CD14-positive monocyte (primary cell): Measurements from ENCODE around the gene MPRIP. TPM values are rescaled to one million over a fixed set of nuclear protein-coding genes. Genes with fewer than 3 reads are reported as not detected.

Experiments
- DNase-seq, 3 donors: peaks; one replicate each; pipeline ENCODE4 v3.0.0-alpha.2; 2011 to 2022
- H2AFZ ChIP-seq: 2 replicates; pipeline ENCODE4 v1.6.0; 2012; ENCODE audit warnings: mild to moderate bottlenecking, low read depth, low read length, inconsistent platforms; ENCODE audit not compliant: insufficient read depth, poor library complexity, severe bottlenecking
- H3K27ac ChIP-seq, 2 donors: 1 replicate in 1 of 2; 2 replicates in 1 of 2; pipeline ENCODE4 v1.5.1; 2012 to 2013; ENCODE audit warnings: low read length in 2 of 2, control low read depth in 1 of 2, inconsistent platforms in 1 of 2, low read depth in 1 of 2, mild to moderate bottlenecking in 1 of 2
- H3K27me3 ChIP-seq, 2 donors: one replicate each; pipeline versions ENCODE4 v1.6.0 to v1.6.1; 2011 to 2013; ENCODE audit warnings: low read length in 2 of 2; ENCODE audit not compliant: control insufficient read depth in 2 of 2, insufficient read depth in 2 of 2
- H3K36me3 ChIP-seq, 2 donors: replicated peaks in 1 of 2; 1 replicate in 1 of 2; 2 replicates in 1 of 2; pipeline versions ENCODE4 v1.5.1 to v1.6.1; 2012 to 2013; ENCODE audit warnings: low read length in 2 of 2, control low read depth in 1 of 2, inconsistent platforms in 1 of 2, mild to moderate bottlenecking in 1 of 2; ENCODE audit not compliant: insufficient read depth in 2 of 2, control insufficient read depth in 1 of 2
- H3K4me1 ChIP-seq, 2 donors: 1 replicate in 1 of 2; 2 replicates in 1 of 2; pipeline versions ENCODE4 v1.5.1 to v1.6.1; 2012 to 2013; ENCODE audit warnings: low read length in 2 of 2, control low read depth in 1 of 2, inconsistent platforms in 1 of 2, mild to moderate bottlenecking in 1 of 2, moderate library complexity in 1 of 2; ENCODE audit not compliant: insufficient read depth in 2 of 2, control insufficient read depth in 1 of 2
- H3K4me2 ChIP-seq: replicated peaks from 2 replicates; pipeline ENCODE3; 2012; ENCODE audit warnings: low read length, moderate library complexity, mild to moderate bottlenecking; ENCODE audit not compliant: poor library complexity, severe bottlenecking; ENCODE audit errors: extremely low read depth
- H3K4me3 ChIP-seq, 3 experiments: fragments of 200-600 bp in 1 of 3; sonication (generic) in 1 of 3; replicated peaks in 1 of 3; 1 replicate in 2 of 3; 2 replicates in 1 of 3; pipeline ENCODE4 v1.5.1; 2011 to 2013; ENCODE audit warnings: low read length in 3 of 3, mild to moderate bottlenecking in 3 of 3, control low read depth in 2 of 3, low read depth in 2 of 3, inconsistent platforms in 1 of 3, moderate library complexity in 1 of 3
- H3K79me2 ChIP-seq: 2 replicates; pipeline ENCODE4 v1.6.0; 2012; ENCODE audit warnings: mild to moderate bottlenecking, control low read depth, inconsistent platforms, low read length, moderate library complexity; ENCODE audit not compliant: insufficient read depth
- H3K9ac ChIP-seq: 2 replicates; pipeline ENCODE4 v1.6.0; 2017; ENCODE audit warnings: low read length, mild to moderate bottlenecking; ENCODE audit not compliant: insufficient read depth, poor library complexity, severe bottlenecking
- H3K9me3 ChIP-seq, 2 donors: replicated peaks in 1 of 2; 1 replicate in 1 of 2; 2 replicates in 1 of 2; pipeline versions ENCODE4 v1.5.1 to v1.6.1; 2012 to 2013; ENCODE audit warnings: low read length in 2 of 2, control low read depth in 1 of 2; ENCODE audit not compliant: control insufficient read depth in 1 of 2, insufficient read depth in 1 of 2
- H4K20me1 ChIP-seq: 2 replicates; pipeline ENCODE4 v1.6.0; 2012; ENCODE audit warnings: mild to moderate bottlenecking, low read length, control low read depth, moderate library complexity; ENCODE audit not compliant: insufficient read depth
- H3K27ac Mint-ChIP-seq, 7 donors: one replicate each; pipeline ENCODE4 v1.8.0; 2020; ENCODE audit warnings: mild to moderate bottlenecking in 7 of 7, mixed read lengths in 7 of 7, moderate library complexity in 6 of 7, inconsistent platforms in 2 of 7
- H3K27me3 Mint-ChIP-seq, 3 donors: one replicate each; pipeline ENCODE4 v1.8.0; 2021 to 2022; ENCODE audit warnings: low read depth in 3 of 3, mild to moderate bottlenecking in 3 of 3, mixed read lengths in 3 of 3, moderate library complexity in 3 of 3, inconsistent platforms in 1 of 3
- H3K36me3 Mint-ChIP-seq, 2 donors: one replicate each; pipeline ENCODE4 v1.8.0; 2020; ENCODE audit warnings: mixed read lengths in 2 of 2, inconsistent platforms in 1 of 2, mild to moderate bottlenecking in 1 of 2
- H3K4me1 Mint-ChIP-seq: one replicate; pipeline ENCODE4 v1.8.0; 2020; ENCODE audit warnings: mild to moderate bottlenecking, mixed read lengths
- H3K4me3 Mint-ChIP-seq, 2 donors: one replicate each; pipeline ENCODE4 v1.8.0; 2020; ENCODE audit warnings: mild to moderate bottlenecking in 2 of 2, mixed read lengths in 2 of 2, moderate library complexity in 1 of 2
- H3K9me3 Mint-ChIP-seq, 7 donors: one replicate each; pipeline ENCODE4 v1.8.0; 2020 to 2022; ENCODE audit warnings: mixed read lengths in 7 of 7, mild to moderate bottlenecking in 6 of 7, moderate library complexity in 6 of 7, inconsistent platforms in 2 of 7
- WGBS: methylation state at CpG from one replicate; pipeline ENCODE4 v1.1.5; 2013; ENCODE audit warnings: missing lambda C conversion rate; ENCODE audit not compliant: insufficient coverage; 5-methylcytosine and 5-hydroxymethylcytosine counted together
- intact Hi-C, 2 donors: fragments of 100-400 bp; cut with micrococcal nuclease; formaldehyde crosslinking; loops; one replicate each; pipeline versions ENCODE4 v1.15.0 to v1.15.1; 2023
- polyA plus RNA-seq, 3 donors: library from polyadenylated mRNA; depleted of rRNA in 1 of 3; unstranded in 2 of 3; stranded (reverse) in 1 of 3; fragments of 300-500 nt in 2 of 3; fragments of >200 nt in 1 of 3; fragmentation: Illumina TruSeq in 2 of 3; gene quantifications; 1 replicate in 2 of 3; 2 replicates in 1 of 3; pipeline ENCODE4 v1.2.3, GENCODE V29; 2012 to 2021
- TF ChIP-seq, protein P1 (sequence below): fragments of 200-600 bp; IDR thresholded peaks from one replicate; pipeline ENCODE4 v1.8.0; 2022; ENCODE audit warnings: antibody characterized with exemption, mild to moderate bottlenecking

Gene MPRIP
- polyA plus RNA-seq, 3 donors: 2.0 to 48.7 (median 2.5) TPM

DNA sequence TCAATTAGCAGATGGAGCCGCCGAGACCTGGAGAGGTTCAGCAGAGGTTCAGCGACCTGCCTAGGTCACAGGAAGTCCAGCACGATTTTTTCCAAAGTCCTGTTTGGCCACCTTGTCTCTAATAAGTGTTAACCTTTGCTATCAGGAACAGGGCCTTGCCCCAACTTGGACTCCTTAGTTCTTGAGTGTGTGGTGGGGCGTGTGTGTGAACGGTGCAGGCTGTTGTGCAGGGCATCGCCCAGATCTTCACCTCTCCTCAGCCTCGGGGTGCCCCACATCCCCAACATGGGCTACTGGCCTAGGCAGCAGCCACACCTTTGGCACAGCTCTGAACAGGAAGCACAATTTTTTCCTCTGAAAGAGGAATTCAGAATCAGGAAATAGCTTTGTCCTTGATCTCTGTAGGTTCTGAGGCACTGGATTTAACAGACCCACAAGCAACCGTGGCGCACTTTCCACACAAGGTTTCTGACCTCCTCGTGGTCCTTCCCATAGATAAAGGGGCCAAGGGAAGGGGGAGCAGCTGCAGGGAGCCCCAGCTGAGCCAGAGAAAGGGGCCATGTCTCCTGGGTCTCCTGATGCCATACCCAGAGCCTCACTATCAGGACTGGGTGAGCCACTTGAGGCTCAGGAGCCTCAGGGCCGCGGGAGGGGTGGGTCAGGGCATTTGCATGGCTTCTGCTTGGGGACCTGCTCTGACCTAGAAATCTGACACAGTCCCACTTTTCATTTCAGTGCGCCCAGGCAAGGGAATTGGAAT is 10.4 kb downstream of the MPRIP start:
- Histone ChIP-seq H3K27ac (peak overlapping the region; percentile 7 to 34), H4K20me1 (peaks cover 95% of the 10 kb centered on the region), H3K9me3 (no peaks in the 10 kb centered on the region), H3K9ac (no peak overlapping the region), H3K79me2 (peaks cover 72% of the 10 kb centered on the region), H3K4me1 (peaks cover 26 to 39% of the 10 kb centered on the region in 2 donors), H3K27me3 (no peaks in the 10 kb centered on the region), H3K36me3 (peaks cover 0 to 12% of the 10 kb centered on the region in 2 donors), H3K4me2 (peak overlapping the region; percentile 44), H3K4me3 (no peak overlapping the region), H2AFZ (no peak overlapping the region)
- Mint-ChIP-seq H3K4me1 (peaks cover 38% of the 10 kb centered on the region), H3K4me3 (peak overlapping the region in 1 of 2 donors; percentile 68), H3K9me3 (no peaks in the 10 kb centered on the region), H3K27ac (peak overlapping the region in 4 of 7 donors; percentile 33 to 72 (median 68)), H3K36me3 (peaks cover 11 to 13% of the 10 kb centered on the region in 2 donors), H3K27me3 (peaks cover 0 to 1% (median 0%) of the 10 kb centered on the region in 3 donors)
- 59% methylated on average over 9 of the region's 14 CpGs for WGBS
- TF ChIP-seq, protein P1, sequence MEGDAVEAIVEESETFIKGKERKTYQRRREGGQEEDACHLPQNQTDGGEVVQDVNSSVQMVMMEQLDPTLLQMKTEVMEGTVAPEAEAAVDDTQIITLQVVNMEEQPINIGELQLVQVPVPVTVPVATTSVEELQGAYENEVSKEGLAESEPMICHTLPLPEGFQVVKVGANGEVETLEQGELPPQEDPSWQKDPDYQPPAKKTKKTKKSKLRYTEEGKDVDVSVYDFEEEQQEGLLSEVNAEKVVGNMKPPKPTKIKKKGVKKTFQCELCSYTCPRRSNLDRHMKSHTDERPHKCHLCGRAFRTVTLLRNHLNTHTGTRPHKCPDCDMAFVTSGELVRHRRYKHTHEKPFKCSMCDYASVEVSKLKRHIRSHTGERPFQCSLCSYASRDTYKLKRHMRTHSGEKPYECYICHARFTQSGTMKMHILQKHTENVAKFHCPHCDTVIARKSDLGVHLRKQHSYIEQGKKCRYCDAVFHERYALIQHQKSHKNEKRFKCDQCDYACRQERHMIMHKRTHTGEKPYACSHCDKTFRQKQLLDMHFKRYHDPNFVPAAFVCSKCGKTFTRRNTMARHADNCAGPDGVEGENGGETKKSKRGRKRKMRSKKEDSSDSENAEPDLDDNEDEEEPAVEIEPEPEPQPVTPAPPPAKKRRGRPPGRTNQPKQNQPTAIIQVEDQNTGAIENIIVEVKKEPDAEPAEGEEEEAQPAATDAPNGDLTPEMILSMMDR: no peak
- intact Hi-C loops: no loop called here
- peak in 2 of 3 donors; percentile 19 to 43 for DNase-seq

DNA sequence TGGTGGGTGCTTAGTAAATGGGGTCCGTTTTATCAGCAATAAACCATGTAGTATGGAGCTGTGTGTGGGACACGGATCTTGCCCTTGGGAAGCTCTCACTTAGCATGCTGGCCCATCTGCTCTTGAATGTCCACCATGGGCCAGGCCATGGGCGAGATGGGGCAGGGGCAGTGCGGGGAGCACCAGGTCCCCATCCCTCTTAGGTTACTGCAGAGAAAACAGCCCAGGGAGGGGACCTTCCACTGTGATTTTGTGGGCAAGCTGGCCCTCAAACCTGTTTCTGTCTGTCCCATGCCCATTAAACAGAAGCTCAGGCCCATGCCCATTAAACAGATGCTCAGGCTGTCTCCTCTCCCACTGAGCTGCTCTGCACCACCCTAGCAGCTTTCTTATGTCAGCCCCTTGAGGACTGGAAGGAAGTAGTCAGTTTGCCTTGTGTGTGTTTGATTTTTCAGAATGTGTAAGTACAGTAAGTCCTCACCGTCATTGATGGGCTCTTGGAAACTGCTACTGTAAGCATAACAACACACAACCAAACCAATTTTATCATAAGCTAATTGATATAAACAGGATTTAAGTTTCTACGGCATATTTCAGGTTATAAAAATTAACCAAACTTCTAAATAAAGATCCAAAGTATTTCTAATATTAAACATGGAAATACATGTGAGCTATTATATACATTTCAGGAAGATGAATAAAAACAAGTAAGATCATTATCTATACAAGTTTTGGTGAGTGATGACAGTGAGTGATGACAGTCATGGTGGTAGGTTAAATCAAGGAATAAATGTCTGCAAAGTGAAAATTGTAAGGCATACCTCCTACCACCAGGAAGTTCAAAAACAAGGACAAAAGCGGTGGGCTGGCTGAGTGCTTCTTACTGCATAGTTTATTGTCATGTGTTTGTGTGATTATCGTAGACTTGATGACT is 11.5 kb downstream of the MPRIP start:
- TF ChIP-seq, protein P1: no peak

More for the DNA sequence above, 11.5 kb downstream of the MPRIP start:
- H3K27me3 Mint-ChIP-seq: peaks cover 0 to 1% (median 0%) of the 10 kb centered on the region in 3 donors
- peaks cover 17 to 19% of the 10 kb centered on the region in 2 donors for H3K36me3 Mint-ChIP-seq
- Histone ChIP-seq H3K27ac (no peak overlapping the region), H3K4me3 (no peak overlapping the region), H2AFZ (no peak overlapping the region), H3K27me3 (no peaks in the 10 kb centered on the region), H3K9me3 (no peaks in the 10 kb centered on the region), H3K9ac (no peak overlapping the region), H3K4me1 (peaks cover 26 to 39% of the 10 kb centered on the region in 2 donors), H4K20me1 (peaks cover 94% of the 10 kb centered on the region), H3K36me3 (peaks cover 0 to 12% of the 10 kb centered on the region in 2 donors), H3K79me2 (peaks cover 62% of the 10 kb centered on the region), H3K4me2 (no peak overlapping the region)
- H3K4me1 Mint-ChIP-seq: peaks cover 37% of the 10 kb centered on the region
- DNase-seq: no peak
- no peaks in the 10 kb centered on the region for H3K9me3 Mint-ChIP-seq
- H3K4me3 Mint-ChIP-seq: no peak overlapping the region
- intact Hi-C loops: no loop called here
- 87% methylated on average over 3 of the region's 8 CpGs for WGBS
- no peak overlapping the region for H3K27ac Mint-ChIP-seq
